ENCODE data around the gene CCNY.

Gene CCNY

GRCh38 chr10:35446439-35446838, 110.1 kb downstream of the CCNY start:
- no peak overlapping the region for H3K27ac ChIP-seq (ENCODE audit: insufficient read depth in 1 of 2, low read depth in 1 of 2, low read length in 2 of 2, poor library complexity in 1 of 2, severe bottlenecking in 2 of 2)
- peaks cover 15 to 52% (median 44%) of the 10 kb centered on the region in 4 experiments for H3K4me1 ChIP-seq (ENCODE audit: control extremely low read depth in 1 of 4, control insufficient read depth in 4 of 4, insufficient read depth in 4 of 4, low read length in 3 of 4)
- peaks cover 0 to 2% (median 0%) of the 10 kb centered on the region in 4 experiments for H3K36me3 ChIP-seq (ENCODE audit: control insufficient read depth in 4 of 4, insufficient read depth in 4 of 4, low read length in 3 of 4)
- peaks cover 6 to 40% (median 28%) of the 10 kb centered on the region in 5 experiments for H3K9me3 ChIP-seq (ENCODE audit: control extremely low read depth in 1 of 5, control insufficient read depth in 4 of 5, insufficient read depth in 2 of 5, low read depth in 1 of 5, low read length in 4 of 5)
- H3K4me3 ChIP-seq (ENCODE audit: control insufficient read depth in 1 of 7, extremely low read depth in 1 of 7, insufficient read depth in 4 of 7, low read depth in 2 of 7, low read length in 6 of 7): no peak overlapping the region
- no peaks in the 10 kb centered on the region for H3K27me3 ChIP-seq (replicated peaks in 2 of 5; ENCODE audit: control insufficient read depth in 4 of 5, insufficient read depth in 5 of 5, low read length in 4 of 5)
- CTCF ChIA-PET: interaction anchor here (1.0 kb wide), 1 partner anchor 63 kb away, joined by 3 read pairs; no protein-coding TSS in a partner anchor
- POLR2A ChIA-PET: no interaction called here
- peak in 1 of 3 donors; percentile 46 for DNase-seq
- 100% methylated on average over 1 of the region's 2 CpGs for WGBS (ENCODE audit: insufficient coverage)

GRCh38 chr10:35447693-35448407, 111.5 kb downstream of the CCNY start:
- Histone ChIP-seq H3K27me3 (replicated peaks in 2 of 5; ENCODE audit: control insufficient read depth in 4 of 5, insufficient read depth in 5 of 5, low read length in 4 of 5) (no peaks in the 10 kb centered on the region), H3K9me3 (ENCODE audit: control extremely low read depth in 1 of 5, control insufficient read depth in 4 of 5, insufficient read depth in 2 of 5, low read depth in 1 of 5, low read length in 4 of 5) (peaks cover under 1 to 28% (median 20%) of the 10 kb centered on the region in 5 experiments), H3K4me3 (ENCODE audit: control insufficient read depth in 1 of 7, extremely low read depth in 1 of 7, insufficient read depth in 4 of 7, low read depth in 2 of 7, low read length in 6 of 7) (peak overlapping the region in 3 of 7 experiments; percentile 8 to 51 (median 25)), H3K4me1 (ENCODE audit: control extremely low read depth in 1 of 4, control insufficient read depth in 4 of 4, insufficient read depth in 4 of 4, low read length in 3 of 4) (peaks cover 17 to 58% (median 51%) of the 10 kb centered on the region in 4 experiments), H3K36me3 (ENCODE audit: control insufficient read depth in 4 of 4, insufficient read depth in 4 of 4, low read length in 3 of 4) (peaks cover 0 to 1% (median 0%) of the 10 kb centered on the region in 4 experiments), H3K27ac (ENCODE audit: insufficient read depth in 1 of 2, low read depth in 1 of 2, low read length in 2 of 2, poor library complexity in 1 of 2, severe bottlenecking in 2 of 2) (peak overlapping the region; percentile 6 to 69)
- peak; percentile 26 to 79 (median 62) for DNase-seq
- POLR2A ChIA-PET: no interaction called here
- WGBS (ENCODE audit: insufficient coverage): 21% methylated on average over 11 of the region's 14 CpGs
- CTCF ChIA-PET: interaction anchor here (1.9 kb wide), 1 partner anchor 9 kb away, joined by 5 read pairs; no protein-coding TSS in a partner anchor

- ChIA-PET CTCF (interaction anchor here (1.9 kb wide), 1 partner anchor 10 kb away, joined by 5 read pairs; no protein-coding TSS in a partner anchor), POLR2A (no interaction called here)
- Histone ChIP-seq H3K4me3 (ENCODE audit: control insufficient read depth in 1 of 7, extremely low read depth in 1 of 7, insufficient read depth in 4 of 7, low read depth in 2 of 7, low read length in 6 of 7) (peak overlapping the region in 1 of 7 experiments; percentile 42), H3K36me3 (ENCODE audit: control insufficient read depth in 4 of 4, insufficient read depth in 4 of 4, low read length in 3 of 4) (no peaks in the 10 kb centered on the region), H3K4me1 (ENCODE audit: control extremely low read depth in 1 of 4, control insufficient read depth in 4 of 4, insufficient read depth in 4 of 4, low read length in 3 of 4) (peaks cover 19 to 60% (median 52%) of the 10 kb centered on the region in 4 experiments), H3K9me3 (ENCODE audit: control extremely low read depth in 1 of 5, control insufficient read depth in 4 of 5, insufficient read depth in 2 of 5, low read depth in 1 of 5, low read length in 4 of 5) (peaks cover 0 to 20% (median 15%) of the 10 kb centered on the region in 5 experiments), H3K27ac (ENCODE audit: insufficient read depth in 1 of 2, low read depth in 1 of 2, low read length in 2 of 2, poor library complexity in 1 of 2, severe bottlenecking in 2 of 2) (peak overlapping the region in 1 of 2 experiments; percentile 69), H3K27me3 (replicated peaks in 2 of 5; ENCODE audit: control insufficient read depth in 4 of 5, insufficient read depth in 5 of 5, low read length in 4 of 5) (no peaks in the 10 kb centered on the region)
- WGBS (ENCODE audit: insufficient coverage): 63% methylated on average over 9 of the region's 11 CpGs
- DNase-seq: no peak
These were observed 112.7 kb downstream of the CCNY start for GRCh38 chr10:35448687-35449662.

- no peaks in the 10 kb centered on the region for H3K27me3 ChIP-seq (replicated peaks in 2 of 5; ENCODE audit: control insufficient read depth in 4 of 5, insufficient read depth in 5 of 5, low read length in 4 of 5)
- peak overlapping the region in 1 of 7 experiments; percentile 1 for H3K4me3 ChIP-seq (ENCODE audit: control insufficient read depth in 1 of 7, extremely low read depth in 1 of 7, insufficient read depth in 4 of 7, low read depth in 2 of 7, low read length in 6 of 7)
- POLR2A ChIA-PET: no interaction called here
- DNase-seq: no peak
- H3K27ac ChIP-seq (ENCODE audit: insufficient read depth in 1 of 2, low read depth in 1 of 2, low read length in 2 of 2, poor library complexity in 1 of 2, severe bottlenecking in 2 of 2): peak overlapping the region; percentile 12 to 44
- WGBS (ENCODE audit: insufficient coverage): 72% methylated on average over 5 of the region's 5 CpGs
- CTCF ChIA-PET: interaction anchor here (1.0 to 1.6 kb wide), 3 partner anchors 10 to 330 kb away, joined by 3 to 4 read pairs (median 3); no protein-coding TSS in a partner anchor
- no peaks in the 10 kb centered on the region for H3K36me3 ChIP-seq (ENCODE audit: control insufficient read depth in 4 of 4, insufficient read depth in 4 of 4, low read length in 3 of 4)
- peaks cover 21 to 70% (median 56%) of the 10 kb centered on the region in 4 experiments for H3K4me1 ChIP-seq (ENCODE audit: control extremely low read depth in 1 of 4, control insufficient read depth in 4 of 4, insufficient read depth in 4 of 4, low read length in 3 of 4)
- H3K9me3 ChIP-seq (ENCODE audit: control extremely low read depth in 1 of 5, control insufficient read depth in 4 of 5, insufficient read depth in 2 of 5, low read depth in 1 of 5, low read length in 4 of 5): peaks cover 0 to 11% (median 6%) of the 10 kb centered on the region in 5 experiments
These were observed 113.6 kb downstream of the CCNY start for GRCh38 chr10:35449944-35450343.

GRCh38 chr10:35451151-35452016, 115.1 kb downstream of the CCNY start:
- Histone ChIP-seq H3K36me3 (ENCODE audit: control insufficient read depth in 4 of 4, insufficient read depth in 4 of 4, low read length in 3 of 4) (no peaks in the 10 kb centered on the region), H3K4me1 (ENCODE audit: control extremely low read depth in 1 of 4, control insufficient read depth in 4 of 4, insufficient read depth in 4 of 4, low read length in 3 of 4) (peaks cover 22 to 65% (median 55%) of the 10 kb centered on the region in 4 experiments), H3K27ac (ENCODE audit: insufficient read depth in 1 of 2, low read depth in 1 of 2, low read length in 2 of 2, poor library complexity in 1 of 2, severe bottlenecking in 2 of 2) (peak overlapping the region; percentile 12 to 76), H3K27me3 (replicated peaks in 2 of 5; ENCODE audit: control insufficient read depth in 4 of 5, insufficient read depth in 5 of 5, low read length in 4 of 5) (no peaks in the 10 kb centered on the region), H3K9me3 (ENCODE audit: control extremely low read depth in 1 of 5, control insufficient read depth in 4 of 5, insufficient read depth in 2 of 5, low read depth in 1 of 5, low read length in 4 of 5) (peaks cover 0 to 3% (median 0%) of the 10 kb centered on the region in 5 experiments), H3K4me3 (ENCODE audit: control insufficient read depth in 1 of 7, extremely low read depth in 1 of 7, insufficient read depth in 4 of 7, low read depth in 2 of 7, low read length in 6 of 7) (peak overlapping the region in 2 of 7 experiments; percentile 0 to 30)
- peak; percentile 43 to 80 (median 70) for DNase-seq
- POLR2A ChIA-PET: interaction anchor here (0.6 kb wide), 1 partner anchor 114 kb away, joined by 3 read pairs; no protein-coding TSS in a partner anchor
- 84% methylated on average over 3 of the region's 8 CpGs for WGBS (ENCODE audit: insufficient coverage)
- CTCF ChIA-PET: interaction anchor here (1.1 to 1.6 kb wide), 2 partner anchors 72 to 332 kb away, joined by 3 to 4 read pairs; no protein-coding TSS in a partner anchor

GRCh38 chr10:35452171-35452570, 115.9 kb downstream of the CCNY start:
- no peak overlapping the region for H3K4me3 ChIP-seq (ENCODE audit: control insufficient read depth in 1 of 7, extremely low read depth in 1 of 7, insufficient read depth in 4 of 7, low read depth in 2 of 7, low read length in 6 of 7)
- H3K36me3 ChIP-seq (ENCODE audit: control insufficient read depth in 4 of 4, insufficient read depth in 4 of 4, low read length in 3 of 4): no peaks in the 10 kb centered on the region
- H3K9me3 ChIP-seq (ENCODE audit: control extremely low read depth in 1 of 5, control insufficient read depth in 4 of 5, insufficient read depth in 2 of 5, low read depth in 1 of 5, low read length in 4 of 5): no peaks in the 10 kb centered on the region
- H3K27ac ChIP-seq (ENCODE audit: insufficient read depth in 1 of 2, low read depth in 1 of 2, low read length in 2 of 2, poor library complexity in 1 of 2, severe bottlenecking in 2 of 2): no peak overlapping the region
- H3K27me3 ChIP-seq (replicated peaks in 2 of 5; ENCODE audit: control insufficient read depth in 4 of 5, insufficient read depth in 5 of 5, low read length in 4 of 5): no peaks in the 10 kb centered on the region
- ChIA-PET POLR2A (no interaction called here), CTCF (no interaction called here)
- WGBS (ENCODE audit: insufficient coverage): no CpG with 5 or more reads among the region's 1 CpG
- DNase-seq: no peak
- H3K4me1 ChIP-seq (ENCODE audit: control extremely low read depth in 1 of 4, control insufficient read depth in 4 of 4, insufficient read depth in 4 of 4, low read length in 3 of 4): peaks cover 22 to 62% (median 53%) of the 10 kb centered on the region in 4 experiments

Measured in common myeloid progenitor, CD34-positive (primary cell).